Cardiac muscle cell (in vitro differentiated cells and primary cell): Measurements from ENCODE around the gene CAPNS1. TPM values are rescaled to one million over a fixed set of nuclear protein-coding genes. Genes with fewer than 3 reads are reported as not detected.

Source experiments
- DNase-seq, 2 donors: peaks; one replicate each; pipeline versions ENCODE4 v3.0.0 to v3.0.0-alpha.2; 2010 to 2017; ENCODE audit warnings: low read depth in 1 of 2, low spot score in 1 of 2
- H3K27ac ChIP-seq: fragments of 200-600 bp; sonication (generic); 2 replicates; pipeline ENCODE4 v1.5.1; 2016
- H3K27me3 ChIP-seq: fragments of 200-600 bp; sonication (generic); 2 replicates; pipeline ENCODE4 v1.6.0; 2016; ENCODE audit warnings: control low read depth
- H3K36me3 ChIP-seq: fragments of 200-600 bp; sonication (generic); 2 replicates; pipeline ENCODE4 v1.5.1; 2016; ENCODE audit warnings: control low read depth
- H3K4me1 ChIP-seq: fragments of 200-600 bp; sonication (generic); 2 replicates; pipeline ENCODE4 v1.8.1; 2017; ENCODE audit warnings: low read depth, mild to moderate bottlenecking, mixed run types
- H3K4me3 ChIP-seq: fragments of 200-600 bp; sonication (generic); 2 replicates; pipeline ENCODE4 v1.5.1; 2016; ENCODE audit warnings: mild to moderate bottlenecking
- H3K9me3 ChIP-seq: fragments of 200-600 bp; sonication (generic); 2 replicates; pipeline ENCODE4 v1.5.1; 2017; ENCODE audit warnings: low read depth, mild to moderate bottlenecking, control low read depth
- CTCF ChIP-seq: IDR thresholded peaks from 2 replicates; pipeline ENCODE4 v1.5.1; 2012; ENCODE audit warnings: low read depth, mild to moderate bottlenecking, low read length
- polyA plus RNA-seq: library from polyadenylated mRNA; unstranded; fragments of >200 nt; fragmentation: Nextera tagmentation; extraction: Ambion mirVana; gene quantifications from 2 replicates; pipeline ENCODE4 v1.2.1, GENCODE V29; 2016
- total RNA-seq: library from RNA; depleted of rRNA; stranded (reverse); fragments of >200 nt; gene quantifications from 2 replicates; pipeline ENCODE4 v1.2.3, GENCODE V29; 2016

CAPNS1 gene
- total RNA-seq, result 198 and 384 TPM in 2 replicates
- polyA plus RNA-seq, result 294 and 413 TPM in 2 replicates

GRCh38 chr19:36139473-36140303 lies at the start of gene CAPNS1:
TSS of gene CAPNS1 (plus strand) at chr19:36140066. CDS start at chr19:36141012, 946 bp downstream.
- H3K9me3 ChIP-seq, result no peaks in the 10 kb centered on the region
- TF ChIP-seq CTCF, result peak; percentile 8
- DNase-seq, result peak; percentile 98 to 99
- H3K4me1 ChIP-seq, result peaks cover 3% of the 10 kb centered on the region
- H3K4me3 ChIP-seq, result peak within 1 kb of the TSS; percentile 97
- H3K36me3 ChIP-seq, result peaks cover 16% of the 10 kb centered on the region
- H3K27me3 ChIP-seq, result peaks cover 1% of the 10 kb centered on the region
- peak within 1 kb of the TSS; percentile 92 for H3K27ac ChIP-seq

GRCh38 chr19:36090910-36091695 lies 48.8 kb upstream of the CAPNS1 start:
- H3K4me3 ChIP-seq, result no peak overlapping the region
- H3K27me3 ChIP-seq, result no peaks in the 10 kb centered on the region
- TF ChIP-seq CTCF, result no peak
- no peak for DNase-seq
- no peaks in the 10 kb centered on the region for H3K36me3 ChIP-seq
- no peaks in the 10 kb centered on the region for H3K4me1 ChIP-seq
- no peak overlapping the region for H3K27ac ChIP-seq
- H3K9me3 ChIP-seq, result no peaks in the 10 kb centered on the region

GRCh38 chr19:36092566-36092965 lies 47.3 kb upstream of the CAPNS1 start:
- H3K27ac ChIP-seq, result no peak overlapping the region
- no peaks in the 10 kb centered on the region for H3K36me3 ChIP-seq
- TF ChIP-seq CTCF, result no peak
- H3K9me3 ChIP-seq, result no peaks in the 10 kb centered on the region
- no peaks in the 10 kb centered on the region for H3K4me1 ChIP-seq
- no peak overlapping the region for H3K4me3 ChIP-seq
- H3K27me3 ChIP-seq, result no peaks in the 10 kb centered on the region
- no peak for DNase-seq

GRCh38 chr19:36093146-36093662 lies 46.7 kb upstream of the CAPNS1 start:
- no peak for DNase-seq
- no peak overlapping the region for H3K27ac ChIP-seq
- H3K4me3 ChIP-seq, result no peak overlapping the region
- H3K9me3 ChIP-seq, result no peaks in the 10 kb centered on the region
- TF ChIP-seq CTCF, result no peak
- H3K36me3 ChIP-seq, result no peaks in the 10 kb centered on the region
- H3K27me3 ChIP-seq, result no peaks in the 10 kb centered on the region
- no peaks in the 10 kb centered on the region for H3K4me1 ChIP-seq

GRCh38 chr19:36093687-36094086 lies 46.2 kb upstream of the CAPNS1 start:
- H3K4me1 ChIP-seq, result no peaks in the 10 kb centered on the region
- H3K27me3 ChIP-seq, result no peaks in the 10 kb centered on the region
- H3K4me3 ChIP-seq, result no peak overlapping the region
- DNase-seq, result peak in 1 of 2 donors; percentile 5
- no peaks in the 10 kb centered on the region for H3K36me3 ChIP-seq
- no peak for TF ChIP-seq CTCF
- no peak overlapping the region for H3K27ac ChIP-seq
- no peaks in the 10 kb centered on the region for H3K9me3 ChIP-seq
